ENCODE measurements around the gene TAF12.
A peak's percentile ranks its signal among the peaks of the same experiment; 100 is the strongest.

TAF12 gene

GRCh38 chr1:28644494-28644893 is 1.6 kb upstream of the TAF12 start:
- H2BK120ac ChIP-seq (ENCODE audit: low read depth, low read length), result no peak overlapping the region
- H2BK12ac ChIP-seq (ENCODE audit: low read length in 2 of 2), result no peak overlapping the region
- peaks cover 1% of the 10 kb centered on the region for H3K79me1 ChIP-seq (replicated peaks; ENCODE audit: low read length, poor library complexity, severe bottlenecking)
- peak overlapping the region; percentile 94 for H3K9ac ChIP-seq (ENCODE audit: low read length)
- no peak for DNase-seq
- no peak overlapping the region for H3K4me2 ChIP-seq (ENCODE audit: low read length, poor library complexity, severe bottlenecking)
- no peak overlapping the region for H2AFZ ChIP-seq (ENCODE audit: low read depth, low read length)
- WGBS, result 78% methylated on average over 3 of the region's 3 CpGs
- H3K4me1 ChIP-seq (ENCODE audit: control insufficient read depth, insufficient read depth, low read depth, low read length), result peaks cover 16% of the 10 kb centered on the region
- H3K23ac ChIP-seq (ENCODE audit: low read length in 2 of 2), result no peak overlapping the region
- peak overlapping the region in 1 of 2 experiments; percentile 89 for H3K4me3 ChIP-seq (ENCODE audit: insufficient read depth in 1 of 2, low read depth in 1 of 2, low read length in 2 of 2)
- no peak overlapping the region for H4K8ac ChIP-seq (ENCODE audit: low read length)
- no peaks in the 10 kb centered on the region for H3K9me3 ChIP-seq (ENCODE audit: control insufficient read depth, low read length)
- no peak overlapping the region for H3K27ac ChIP-seq (ENCODE audit: low read length, poor library complexity, severe bottlenecking)
- H3K27me3 ChIP-seq (ENCODE audit: control insufficient read depth in 1 of 2, insufficient read depth in 1 of 2, low read length in 2 of 2), result no peaks in the 10 kb centered on the region
- H2BK5ac ChIP-seq (ENCODE audit: low read depth, low read length, poor library complexity, severe bottlenecking), result no peak overlapping the region
- H3K14ac ChIP-seq (ENCODE audit: low read length in 2 of 2), result no peak overlapping the region
- no peak overlapping the region for H2AK5ac ChIP-seq (ENCODE audit: low read length, severe bottlenecking)
- H3K4ac ChIP-seq (ENCODE audit: low read depth in 1 of 2, low read length in 2 of 2), result no peak overlapping the region
- peaks cover 0 to 7% of the 10 kb centered on the region in 2 experiments for H3K36me3 ChIP-seq (ENCODE audit: control insufficient read depth in 1 of 2, insufficient read depth in 2 of 2, low read depth in 1 of 2, low read length in 2 of 2)
- no peak overlapping the region for H2BK15ac ChIP-seq (ENCODE audit: low read depth, poor library complexity, severe bottlenecking)
- H3K18ac ChIP-seq (ENCODE audit: low read depth in 1 of 2, low read length in 2 of 2), result no peak overlapping the region
- H4K91ac ChIP-seq (ENCODE audit: low read length), result no peak overlapping the region

GRCh38 chr1:28642056-28642846 is 616 bp downstream of the TAF12 start:
- Histone ChIP-seq H3K14ac (ENCODE audit: low read length in 2 of 2) (peak overlapping the region in 1 of 2 experiments; percentile 97), H4K8ac (ENCODE audit: low read length) (peak overlapping the region; percentile 79), H3K9ac (ENCODE audit: low read length) (peak overlapping the region; percentile 94), H3K18ac (ENCODE audit: low read depth in 1 of 2, low read length in 2 of 2) (peak overlapping the region; percentile 65 to 97), H2BK5ac (ENCODE audit: low read depth, low read length, poor library complexity, severe bottlenecking) (peak overlapping the region; percentile 22), H3K9me3 (ENCODE audit: control insufficient read depth, low read length) (no peaks in the 10 kb centered on the region), H3K27ac (ENCODE audit: low read length, poor library complexity, severe bottlenecking) (peak overlapping the region; percentile 95), H2BK120ac (ENCODE audit: low read depth, low read length) (no peak overlapping the region), H3K79me1 (replicated peaks; ENCODE audit: low read length, poor library complexity, severe bottlenecking) (peaks cover 3% of the 10 kb centered on the region), H2AK5ac (ENCODE audit: low read length, severe bottlenecking) (no peak overlapping the region), H4K91ac (ENCODE audit: low read length) (no peak overlapping the region), H2BK15ac (ENCODE audit: low read depth, poor library complexity, severe bottlenecking) (no peak overlapping the region), H3K4me3 (ENCODE audit: insufficient read depth in 1 of 2, low read depth in 1 of 2, low read length in 2 of 2) (peak overlapping the region; percentile 86 to 89), H3K4ac (ENCODE audit: low read depth in 1 of 2, low read length in 2 of 2) (peak overlapping the region in 1 of 2 experiments; percentile 86), H3K27me3 (ENCODE audit: control insufficient read depth in 1 of 2, insufficient read depth in 1 of 2, low read length in 2 of 2) (no peaks in the 10 kb centered on the region), H3K4me1 (ENCODE audit: control insufficient read depth, insufficient read depth, low read depth, low read length) (peaks cover 9% of the 10 kb centered on the region), H2BK12ac (ENCODE audit: low read length in 2 of 2) (peak overlapping the region in 1 of 2 experiments; percentile 65), H3K36me3 (ENCODE audit: control insufficient read depth in 1 of 2, insufficient read depth in 2 of 2, low read depth in 1 of 2, low read length in 2 of 2) (peaks cover 0 to 7% of the 10 kb centered on the region in 2 experiments), H3K4me2 (ENCODE audit: low read length, poor library complexity, severe bottlenecking) (peak overlapping the region; percentile 77), H2AFZ (ENCODE audit: low read depth, low read length) (peak overlapping the region; percentile 93), H3K23ac (ENCODE audit: low read length in 2 of 2) (peak overlapping the region in 1 of 2 experiments; percentile 95)
- 3% methylated on average over 26 of the region's 26 CpGs for WGBS
- no peak for DNase-seq

GRCh38 chr1:28640766-28641165 is 2.1 kb downstream of the TAF12 start:
- H2BK120ac ChIP-seq (ENCODE audit: low read depth, low read length), result no peak overlapping the region
- no peak overlapping the region for H2AK5ac ChIP-seq (ENCODE audit: low read length, severe bottlenecking)
- H3K4me3 ChIP-seq (ENCODE audit: insufficient read depth in 1 of 2, low read depth in 1 of 2, low read length in 2 of 2), result no peak overlapping the region
- H3K14ac ChIP-seq (ENCODE audit: low read length in 2 of 2), result no peak overlapping the region
- H3K79me1 ChIP-seq (replicated peaks; ENCODE audit: low read length, poor library complexity, severe bottlenecking), result peaks cover 8% of the 10 kb centered on the region
- no peak overlapping the region for H2AFZ ChIP-seq (ENCODE audit: low read depth, low read length)
- H3K23ac ChIP-seq (ENCODE audit: low read length in 2 of 2), result no peak overlapping the region
- no peak overlapping the region for H3K4me2 ChIP-seq (ENCODE audit: low read length, poor library complexity, severe bottlenecking)
- H4K91ac ChIP-seq (ENCODE audit: low read length), result no peak overlapping the region
- peaks cover 0 to 7% of the 10 kb centered on the region in 2 experiments for H3K36me3 ChIP-seq (ENCODE audit: control insufficient read depth in 1 of 2, insufficient read depth in 2 of 2, low read depth in 1 of 2, low read length in 2 of 2)
- no peak overlapping the region for H2BK5ac ChIP-seq (ENCODE audit: low read depth, low read length, poor library complexity, severe bottlenecking)
- H3K4me1 ChIP-seq (ENCODE audit: control insufficient read depth, insufficient read depth, low read depth, low read length), result peaks cover 9% of the 10 kb centered on the region
- DNase-seq, result peak; percentile 38
- H3K9me3 ChIP-seq (ENCODE audit: control insufficient read depth, low read length), result no peaks in the 10 kb centered on the region
- no peak overlapping the region for H3K18ac ChIP-seq (ENCODE audit: low read depth in 1 of 2, low read length in 2 of 2)
- H2BK12ac ChIP-seq (ENCODE audit: low read length in 2 of 2), result no peak overlapping the region
- H3K27ac ChIP-seq (ENCODE audit: low read length, poor library complexity, severe bottlenecking), result no peak overlapping the region
- no peak overlapping the region for H2BK15ac ChIP-seq (ENCODE audit: low read depth, poor library complexity, severe bottlenecking)
- peak overlapping the region; percentile 94 for H3K9ac ChIP-seq (ENCODE audit: low read length)
- no peaks in the 10 kb centered on the region for H3K27me3 ChIP-seq (ENCODE audit: control insufficient read depth in 1 of 2, insufficient read depth in 1 of 2, low read length in 2 of 2)
- H3K4ac ChIP-seq (ENCODE audit: low read depth in 1 of 2, low read length in 2 of 2), result no peak overlapping the region
- WGBS, result 100% methylated on average over 1 of the region's 1 CpG
- H4K8ac ChIP-seq (ENCODE audit: low read length), result no peak overlapping the region

DNA sequence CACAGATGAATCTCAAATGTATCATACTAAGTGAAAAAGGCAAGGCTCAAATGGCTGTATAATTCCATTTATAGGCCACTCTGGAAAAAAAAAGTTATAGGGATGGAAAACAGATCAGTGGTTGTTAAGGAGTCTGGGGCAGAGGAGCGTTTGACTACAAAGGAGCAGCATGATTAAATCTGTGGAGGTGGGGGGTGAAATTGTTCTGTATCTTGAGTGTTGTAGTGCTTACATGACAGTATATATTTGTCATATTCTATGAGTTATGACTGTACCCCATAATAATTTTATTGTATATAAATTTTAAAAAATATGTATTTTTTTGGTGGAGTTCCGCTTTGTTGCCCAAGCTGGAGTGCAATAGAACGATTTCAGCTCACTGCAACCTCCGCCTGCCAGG is 10.3 kb downstream of the TAF12 start:
- no peak overlapping the region for H3K9ac ChIP-seq (ENCODE audit: low read length)
- H3K36me3 ChIP-seq (ENCODE audit: control insufficient read depth in 1 of 2, insufficient read depth in 2 of 2, low read depth in 1 of 2, low read length in 2 of 2), result no peaks in the 10 kb centered on the region
- H2BK120ac ChIP-seq (ENCODE audit: low read depth, low read length), result no peak overlapping the region
- H3K4me3 ChIP-seq (ENCODE audit: insufficient read depth in 1 of 2, low read depth in 1 of 2, low read length in 2 of 2), result no peak overlapping the region
- no peak overlapping the region for H2AFZ ChIP-seq (ENCODE audit: low read depth, low read length)
- WGBS, result 98% methylated on average over 4 of the region's 4 CpGs
- no peak overlapping the region for H3K18ac ChIP-seq (ENCODE audit: low read depth in 1 of 2, low read length in 2 of 2)
- no peak overlapping the region for H4K8ac ChIP-seq (ENCODE audit: low read length)
- no peak overlapping the region for H2BK12ac ChIP-seq (ENCODE audit: low read length in 2 of 2)
- H3K14ac ChIP-seq (ENCODE audit: low read length in 2 of 2), result no peak overlapping the region
- H2BK15ac ChIP-seq (ENCODE audit: low read depth, poor library complexity, severe bottlenecking), result no peak overlapping the region
- no peaks in the 10 kb centered on the region for H3K9me3 ChIP-seq (ENCODE audit: control insufficient read depth, low read length)
- H3K4ac ChIP-seq (ENCODE audit: low read depth in 1 of 2, low read length in 2 of 2), result no peak overlapping the region
- peaks cover 5% of the 10 kb centered on the region for H3K79me1 ChIP-seq (replicated peaks; ENCODE audit: low read length, poor library complexity, severe bottlenecking)
- H2AK5ac ChIP-seq (ENCODE audit: low read length, severe bottlenecking), result no peak overlapping the region
- no peak for DNase-seq
- peaks cover 1% of the 10 kb centered on the region for H3K4me1 ChIP-seq (ENCODE audit: control insufficient read depth, insufficient read depth, low read depth, low read length)
- H3K27me3 ChIP-seq (ENCODE audit: control insufficient read depth in 1 of 2, insufficient read depth in 1 of 2, low read length in 2 of 2), result no peaks in the 10 kb centered on the region
- no peak overlapping the region for H3K4me2 ChIP-seq (ENCODE audit: low read length, poor library complexity, severe bottlenecking)
- H3K27ac ChIP-seq (ENCODE audit: low read length, poor library complexity, severe bottlenecking), result no peak overlapping the region
- no peak overlapping the region for H4K91ac ChIP-seq (ENCODE audit: low read length)
- H2BK5ac ChIP-seq (ENCODE audit: low read depth, low read length, poor library complexity, severe bottlenecking), result no peak overlapping the region
- H3K23ac ChIP-seq (ENCODE audit: low read length in 2 of 2), result no peak overlapping the region
